HG02623 (cell line): ENCODE results near the gene B4GAT1.
"Not testable (repeated sequence)": the region's sequence is repeated elsewhere in the genome, so short reads cannot be mapped to it uniquely, and the experiment has no call there.

ENCODE experiments used
- ATAC-seq: cut with Tn5 transposase; IDR thresholded peaks from one replicate; pipeline ENCODE4 v1.9.1; 2021; ENCODE audit warnings: moderate library complexity; ENCODE audit not compliant: unreplicated experiment

The B4GAT1 gene

DNA sequence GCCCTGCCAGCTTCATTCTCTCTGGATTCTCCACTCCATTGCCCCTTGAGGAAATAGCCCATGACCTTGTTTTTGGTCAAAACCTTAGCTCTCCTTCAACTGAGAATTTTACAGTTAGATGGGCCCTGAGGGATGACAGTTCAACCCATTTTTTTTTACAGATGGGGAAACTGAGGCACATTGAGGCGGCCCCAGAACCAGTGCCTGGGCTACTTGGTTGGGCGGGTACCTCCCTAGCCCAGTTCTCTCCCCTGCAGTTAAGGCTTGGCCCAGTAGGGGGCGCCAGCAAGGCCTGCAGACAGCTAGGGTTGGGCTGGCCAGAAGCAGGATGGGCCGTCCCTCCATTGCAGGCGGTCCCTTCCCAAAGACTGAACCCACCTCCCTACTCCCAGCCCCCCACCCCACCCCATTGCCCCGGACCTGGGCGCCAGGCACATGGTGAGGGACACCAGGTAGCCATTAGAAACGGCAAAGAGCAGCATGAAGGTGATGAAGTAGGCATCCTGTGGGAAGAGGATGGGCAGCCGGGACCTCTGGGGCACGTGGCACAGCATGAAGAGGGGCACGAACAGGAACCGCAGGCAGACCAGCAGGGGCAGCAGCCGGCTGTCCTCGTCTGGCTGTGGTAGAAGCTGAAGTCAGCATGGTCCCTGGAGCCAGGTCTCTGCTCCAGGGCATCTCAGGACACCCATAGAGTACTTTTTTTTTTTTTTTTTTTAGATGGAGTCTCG is 16.5 kb upstream of the B4GAT1 start:
- ATAC-seq = no peak

DNA sequence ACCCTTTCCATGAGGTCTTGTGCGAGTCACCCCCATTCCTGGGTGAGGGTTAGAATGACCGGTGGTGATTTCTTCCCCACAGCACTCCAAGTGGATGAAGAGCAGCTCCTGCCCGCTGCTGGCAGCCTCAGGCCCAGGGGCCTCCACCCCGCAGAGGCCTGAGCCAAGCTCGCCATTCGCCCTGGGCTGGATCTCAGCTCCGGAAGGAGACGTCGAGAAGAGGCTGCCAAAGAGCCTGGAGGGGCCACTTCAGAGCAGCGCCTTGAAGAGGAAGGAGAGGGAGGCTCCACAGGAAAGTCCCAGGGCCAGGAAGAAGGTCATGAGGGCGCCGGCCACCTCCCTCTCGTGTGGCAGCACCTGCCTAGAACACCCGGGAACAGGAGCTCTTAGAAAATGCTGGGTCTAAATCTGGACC is 15.8 kb upstream of the B4GAT1 start:
- no peak for ATAC-seq

DNA sequence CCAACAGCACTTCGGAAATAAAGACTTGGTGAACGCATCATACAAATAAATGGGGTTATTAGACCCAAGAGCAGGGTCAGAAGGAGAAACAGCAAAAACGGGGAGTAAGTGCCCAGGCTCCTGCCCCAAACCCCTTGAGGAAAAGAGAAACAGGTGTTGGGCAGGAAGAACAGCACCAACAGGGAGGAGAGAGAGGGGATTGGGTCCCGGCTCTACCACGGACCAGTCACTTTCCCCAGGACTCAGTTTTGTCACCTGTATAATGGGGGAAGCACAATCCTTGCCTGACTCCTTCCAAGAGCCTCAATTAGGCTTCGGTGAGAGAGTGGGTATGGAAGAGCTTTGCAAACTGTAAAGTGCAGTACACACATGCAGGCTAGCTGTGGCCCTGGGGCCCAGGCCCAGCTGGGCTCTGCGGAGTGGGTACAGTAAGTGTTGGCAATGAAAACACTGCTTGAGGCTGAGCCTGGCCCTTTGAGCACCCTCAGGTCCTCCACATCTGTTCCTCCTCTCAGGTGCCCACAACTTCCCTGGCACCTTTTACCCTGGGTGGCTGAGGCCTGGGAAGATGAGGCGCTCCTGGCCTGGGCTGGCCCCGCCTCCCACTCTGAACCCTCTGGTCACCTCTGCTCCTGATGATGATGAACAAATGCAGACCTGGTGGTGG is 15.2 kb upstream of the B4GAT1 start:
- no peak for ATAC-seq

DNA sequence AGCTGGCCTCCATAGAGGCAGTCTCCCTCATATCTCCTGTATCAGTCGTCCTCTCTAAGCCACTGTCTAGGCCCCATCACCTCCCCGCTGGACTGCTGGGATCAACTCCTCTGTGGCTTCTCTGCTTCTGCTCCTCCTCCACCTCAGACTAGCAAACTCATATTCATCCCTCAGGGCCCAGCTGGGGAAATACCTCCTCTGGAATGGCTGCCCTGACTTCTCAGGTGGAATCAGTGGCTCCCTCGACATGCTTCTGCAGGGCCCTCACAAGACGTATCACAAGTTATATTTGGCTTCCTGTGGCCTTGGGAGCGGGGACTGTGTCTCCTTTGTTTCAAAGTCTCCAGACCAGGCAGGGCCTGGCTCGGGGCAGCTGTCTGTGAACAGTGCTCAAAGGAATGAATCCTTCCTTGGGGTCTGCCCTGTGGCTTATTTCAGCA is 14.1 kb upstream of the B4GAT1 start:
- no peak for ATAC-seq

DNA sequence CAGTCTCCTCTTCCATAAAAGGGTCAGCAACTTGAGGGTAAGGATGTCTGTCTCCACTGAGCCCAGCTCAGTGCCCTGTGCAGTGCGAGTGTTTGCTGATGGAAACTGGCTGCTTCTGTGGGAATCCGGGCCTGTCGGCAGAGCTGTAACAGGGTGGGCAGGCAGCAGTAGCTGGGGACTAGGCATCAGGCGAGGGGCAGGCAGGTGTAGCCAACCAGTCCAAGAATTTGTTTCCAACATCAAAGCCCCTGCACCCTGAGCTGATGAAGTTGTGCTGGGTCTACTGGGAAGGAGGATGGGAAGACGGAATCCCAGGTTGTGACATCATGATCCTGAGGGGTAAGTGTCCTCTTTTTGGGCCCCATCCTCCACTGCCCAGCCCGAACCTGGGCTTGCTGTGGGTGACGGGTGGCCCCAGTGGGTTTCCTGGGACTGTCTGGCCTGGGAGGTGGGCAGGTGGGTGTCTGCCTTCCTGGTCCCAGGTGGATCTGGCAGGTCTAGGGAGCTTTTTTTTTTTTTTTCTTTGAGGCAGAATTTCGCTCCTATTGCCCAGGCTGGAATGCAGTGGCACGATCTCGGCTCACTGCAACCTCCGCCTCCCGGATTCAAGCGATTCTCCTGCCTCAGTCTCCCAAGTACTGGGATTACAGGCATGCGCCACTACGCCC is 13.1 kb upstream of the B4GAT1 start:
- ATAC-seq = no peak

DNA sequence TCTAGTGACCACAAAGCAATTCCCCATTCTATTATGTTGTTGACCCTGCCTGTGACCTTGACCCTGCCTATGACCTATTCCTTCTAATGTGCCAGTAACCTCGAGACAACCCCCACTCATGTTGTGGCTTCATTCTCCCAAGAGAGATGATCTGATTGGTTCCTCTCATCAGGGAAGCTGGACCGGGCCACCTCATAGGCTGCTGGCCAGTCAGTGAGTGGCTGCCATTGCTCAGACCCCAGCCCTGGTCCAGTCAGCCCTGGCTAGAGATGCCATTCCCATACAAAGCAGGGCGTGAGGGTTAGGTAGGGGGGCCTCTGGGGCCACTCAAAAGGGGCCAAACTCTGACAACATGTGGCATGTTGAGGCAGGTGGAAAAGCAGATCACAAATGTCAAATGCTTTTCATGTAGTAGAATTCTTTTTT is 12.2 kb upstream of the B4GAT1 start:
- ATAC-seq = no peak

DNA sequence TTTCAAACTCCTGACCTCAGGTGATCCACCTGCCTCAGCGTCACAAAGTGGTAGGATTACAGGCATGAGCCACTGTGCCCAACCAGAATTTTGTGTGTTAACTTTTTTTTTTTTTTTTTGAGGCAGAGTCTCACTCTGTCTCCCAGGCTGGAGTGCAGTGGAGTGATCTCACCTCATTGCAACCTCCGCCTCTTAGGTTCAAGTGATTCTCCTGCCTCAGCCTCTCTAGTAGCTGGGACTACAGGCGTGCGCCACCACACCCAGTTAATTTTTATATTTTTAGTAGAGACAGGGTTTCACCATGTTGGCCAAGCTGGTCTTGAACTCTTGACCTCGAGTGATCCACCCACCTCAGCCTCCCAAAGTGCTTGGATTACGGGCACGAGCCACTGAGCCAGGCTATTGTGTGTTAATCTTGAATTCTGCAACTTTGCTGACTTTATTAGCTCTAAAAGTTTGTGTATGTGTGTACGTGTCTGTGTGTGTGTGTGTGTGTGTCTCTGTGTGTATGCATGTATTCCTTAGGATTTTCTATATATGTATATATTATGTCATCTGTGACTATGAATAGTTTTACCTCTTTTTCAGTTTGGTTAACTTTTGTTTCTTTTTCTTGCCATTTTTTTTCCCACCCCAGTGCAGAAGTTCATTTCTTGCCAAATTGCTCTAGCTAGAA is 3.3 kb upstream of the B4GAT1 start:
- not testable (repeated sequence) for ATAC-seq

DNA sequence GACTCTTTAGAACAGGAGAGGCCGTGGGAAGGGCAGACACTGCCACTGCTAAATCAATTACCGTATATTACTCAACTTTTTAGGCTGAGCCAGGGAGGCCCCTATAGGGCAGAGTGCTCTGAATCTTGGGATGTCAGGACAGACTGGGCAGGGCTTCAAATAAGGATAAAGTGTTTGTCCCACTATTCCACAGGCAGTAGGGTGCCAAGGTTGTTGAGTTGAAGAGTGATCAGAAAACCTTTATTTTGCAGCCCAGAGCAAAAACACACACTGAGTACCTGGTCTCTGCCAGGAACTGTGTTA is 1.6 kb upstream of the B4GAT1 start:
- no peak for ATAC-seq

DNA sequence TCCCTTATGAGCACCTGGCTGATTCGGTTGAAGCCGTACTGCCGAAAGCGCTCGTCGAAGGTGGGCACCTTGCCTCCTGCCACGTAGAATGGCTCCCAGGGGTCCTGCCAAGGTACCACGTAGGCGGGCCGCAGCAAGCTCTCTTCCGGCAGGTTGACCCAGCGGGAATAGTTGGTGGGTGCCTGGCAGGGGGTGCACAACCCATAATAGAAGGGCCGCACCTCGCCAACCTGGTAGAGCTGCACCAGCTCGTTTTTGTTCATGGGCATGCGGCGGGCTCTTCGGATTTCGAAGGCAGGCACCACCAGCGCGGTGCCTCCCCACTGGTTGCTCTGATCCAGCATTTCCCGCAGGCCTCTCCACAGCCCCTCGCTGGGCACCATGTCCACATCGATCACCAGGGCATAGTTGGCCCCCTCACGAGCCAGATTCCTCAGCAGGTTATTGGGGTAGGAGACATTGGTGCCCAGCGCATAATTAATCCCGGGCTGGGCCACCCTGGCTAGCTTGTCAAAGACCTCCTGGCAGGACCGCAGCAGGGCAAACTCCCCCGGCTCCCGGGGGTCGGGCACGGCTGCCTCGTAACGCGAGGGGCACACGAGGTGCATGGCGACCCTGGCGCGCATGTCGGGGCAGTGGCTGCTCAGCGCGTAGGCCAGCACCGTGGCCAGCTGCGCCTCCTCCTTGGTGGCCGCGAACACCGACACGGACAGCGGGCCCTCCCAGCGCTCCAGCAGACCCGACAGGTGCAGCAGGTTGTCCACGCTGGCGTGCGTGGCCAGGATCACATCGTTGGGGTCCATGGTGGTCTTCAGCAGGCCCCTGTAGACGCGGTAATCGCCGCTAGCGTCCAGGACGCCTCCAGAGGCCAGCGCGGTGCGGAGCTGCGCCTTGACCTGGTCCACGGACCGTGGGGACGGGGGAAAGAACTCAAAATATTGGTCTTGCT is 679 bp downstream of the B4GAT1 start:
- ATAC-seq = no peak

DNA sequence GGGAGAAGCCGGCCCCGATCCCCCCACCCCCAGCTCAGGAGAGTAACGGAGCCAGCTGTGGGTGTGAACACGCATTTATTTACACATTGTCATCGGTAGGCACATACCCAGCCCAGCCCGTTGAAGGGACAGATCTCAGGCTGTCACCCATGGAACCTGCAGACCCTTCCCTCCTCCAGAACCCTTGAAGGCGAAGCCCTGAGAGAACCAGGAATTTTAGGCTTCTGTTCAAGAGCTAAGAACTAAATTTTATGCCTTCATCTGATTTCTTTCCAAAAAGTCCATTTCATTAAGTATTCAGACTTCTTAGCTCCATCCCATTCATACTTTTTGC is 2.1 kb downstream of the B4GAT1 start:
- no peak for ATAC-seq

DNA sequence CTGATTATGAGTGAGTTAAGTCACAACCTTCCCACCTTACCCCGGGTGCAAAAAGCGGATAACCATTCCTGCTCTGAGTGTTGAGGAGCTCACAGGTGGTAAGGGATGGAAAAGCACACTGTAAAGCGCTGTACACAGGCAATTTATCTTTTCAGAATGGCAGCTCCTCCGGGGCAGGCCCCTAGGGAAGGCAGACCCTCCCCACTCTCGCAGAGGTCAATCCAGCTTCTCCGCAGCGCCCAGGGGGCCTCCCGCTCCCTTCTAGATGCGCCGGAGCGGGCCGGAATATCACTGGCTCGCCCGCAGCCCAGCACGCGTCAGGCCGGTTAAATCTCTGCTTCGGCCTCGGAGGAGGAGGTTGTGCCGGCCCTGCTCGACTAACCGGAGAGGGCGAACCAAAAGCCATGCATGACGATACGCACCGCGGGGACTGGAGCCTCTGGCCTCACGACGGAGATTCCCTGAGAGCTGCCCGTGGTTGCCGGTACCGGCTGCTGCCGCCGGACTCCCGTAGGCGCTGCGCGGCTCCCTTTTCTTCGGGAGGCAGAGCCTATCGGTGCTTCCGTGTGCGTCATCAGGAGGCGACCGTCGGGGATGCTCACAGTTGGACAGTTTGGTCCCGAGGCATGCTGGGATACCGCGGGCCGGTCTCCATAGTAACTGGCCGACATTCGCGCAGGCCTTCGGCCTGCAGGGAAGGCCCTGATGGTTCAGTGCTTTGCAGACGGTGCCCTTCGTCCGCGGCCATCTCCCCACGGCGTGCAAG is 2.7 kb downstream of the B4GAT1 start, which contains the start of gene BRMS1:
Gene BRMS1, minus strand, starts transcription at position 555 of the 766 bp plus-strand sequence. CDS start 2,870 bp downstream, outside the sequence.
- peak; percentile 62 for ATAC-seq

DNA sequence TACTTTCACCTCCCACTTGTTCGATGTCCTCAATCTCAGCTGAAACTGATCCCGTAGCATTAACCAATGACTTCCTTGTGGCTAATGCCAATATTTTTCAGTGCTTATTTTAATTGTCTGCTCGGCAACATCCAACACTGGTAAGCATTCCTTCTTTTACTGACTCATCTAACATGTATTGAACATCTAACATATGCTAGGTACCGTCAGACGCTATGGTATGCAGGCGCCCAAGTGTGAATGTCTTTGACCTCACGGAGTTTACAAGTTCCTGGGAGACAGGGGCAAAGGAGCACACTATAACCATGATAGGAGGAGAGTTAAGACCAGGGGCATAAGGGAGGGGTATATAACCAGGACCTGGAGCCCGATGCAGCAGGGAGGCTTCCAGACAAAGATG is 4.3 kb downstream of the B4GAT1 start:
- ATAC-seq = no peak

DNA sequence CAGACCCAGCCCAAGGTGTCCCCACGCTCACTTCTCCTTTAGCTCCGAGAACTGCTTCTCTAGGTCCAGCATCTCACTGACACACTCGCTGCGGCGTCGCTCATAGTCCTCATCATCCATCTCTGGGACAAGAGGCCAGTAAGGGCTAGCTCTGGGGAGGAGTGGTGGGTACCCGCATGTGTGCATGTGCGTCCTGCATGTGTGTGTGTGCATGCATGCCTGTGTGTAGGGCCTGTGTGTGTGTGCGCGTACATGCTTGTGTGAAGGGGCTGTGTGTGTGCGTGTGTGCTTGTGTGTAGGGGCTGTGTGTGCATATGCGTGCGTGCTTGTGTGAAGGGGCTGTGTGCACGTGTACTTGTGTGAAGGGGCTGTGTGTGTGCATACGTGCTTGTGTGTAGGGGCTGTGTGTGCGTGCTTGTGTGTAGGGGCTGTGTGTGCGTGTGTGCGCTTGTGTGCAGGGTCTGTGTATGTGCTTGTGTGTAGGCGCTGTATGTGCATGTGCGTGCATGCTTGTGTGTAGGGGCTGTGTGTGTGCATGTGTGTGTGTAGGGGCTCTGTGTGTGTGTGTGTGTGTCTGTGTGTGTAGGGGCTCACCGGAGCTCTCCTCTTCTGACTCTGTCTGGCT is 5.8 kb downstream of the B4GAT1 start:
- ATAC-seq = no peak

DNA sequence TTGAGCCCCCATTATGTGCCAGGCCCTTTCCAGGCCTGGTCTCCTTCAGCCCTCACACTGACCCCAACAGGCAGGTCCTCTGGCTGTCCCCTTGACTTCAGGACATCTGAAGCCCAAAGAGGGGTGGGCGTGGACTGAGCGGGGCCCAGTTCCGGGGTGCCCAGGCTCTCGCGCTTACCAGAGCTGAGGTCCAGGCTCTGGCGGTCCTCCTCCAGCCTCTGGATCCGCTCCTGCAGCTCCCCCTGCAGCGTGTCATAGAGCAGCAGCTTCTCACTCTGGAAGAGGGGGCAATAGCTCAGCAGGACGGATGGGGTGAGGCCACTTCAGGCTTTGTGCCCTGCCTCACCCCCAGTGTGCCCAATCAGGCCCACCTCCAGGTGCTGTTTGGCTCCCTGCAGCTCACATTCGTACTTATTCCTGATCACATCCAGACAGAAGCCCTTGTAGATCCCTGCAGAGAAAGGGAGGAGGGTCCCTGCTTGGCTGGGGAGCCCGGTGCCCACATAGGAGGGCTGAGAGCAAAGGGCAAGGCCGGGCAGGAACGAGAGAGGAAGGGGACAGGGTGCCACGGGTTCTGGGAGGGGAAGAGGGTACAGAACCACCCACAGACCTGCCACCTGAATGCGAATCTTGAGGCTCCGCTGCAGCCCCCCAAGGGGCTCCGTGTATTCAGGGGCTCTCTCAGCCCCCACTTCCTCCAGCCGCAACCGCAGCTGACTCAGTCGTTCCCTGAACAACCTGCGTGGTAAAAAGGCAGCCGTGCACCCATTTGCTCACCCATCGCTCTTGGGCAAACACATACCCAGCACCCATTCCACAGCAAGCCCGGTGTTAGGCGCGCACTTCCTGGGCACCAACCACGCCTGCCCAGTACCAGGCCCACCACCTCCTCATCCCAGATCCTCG is 6.6 kb downstream of the B4GAT1 start:
- ATAC-seq = no peak

DNA sequence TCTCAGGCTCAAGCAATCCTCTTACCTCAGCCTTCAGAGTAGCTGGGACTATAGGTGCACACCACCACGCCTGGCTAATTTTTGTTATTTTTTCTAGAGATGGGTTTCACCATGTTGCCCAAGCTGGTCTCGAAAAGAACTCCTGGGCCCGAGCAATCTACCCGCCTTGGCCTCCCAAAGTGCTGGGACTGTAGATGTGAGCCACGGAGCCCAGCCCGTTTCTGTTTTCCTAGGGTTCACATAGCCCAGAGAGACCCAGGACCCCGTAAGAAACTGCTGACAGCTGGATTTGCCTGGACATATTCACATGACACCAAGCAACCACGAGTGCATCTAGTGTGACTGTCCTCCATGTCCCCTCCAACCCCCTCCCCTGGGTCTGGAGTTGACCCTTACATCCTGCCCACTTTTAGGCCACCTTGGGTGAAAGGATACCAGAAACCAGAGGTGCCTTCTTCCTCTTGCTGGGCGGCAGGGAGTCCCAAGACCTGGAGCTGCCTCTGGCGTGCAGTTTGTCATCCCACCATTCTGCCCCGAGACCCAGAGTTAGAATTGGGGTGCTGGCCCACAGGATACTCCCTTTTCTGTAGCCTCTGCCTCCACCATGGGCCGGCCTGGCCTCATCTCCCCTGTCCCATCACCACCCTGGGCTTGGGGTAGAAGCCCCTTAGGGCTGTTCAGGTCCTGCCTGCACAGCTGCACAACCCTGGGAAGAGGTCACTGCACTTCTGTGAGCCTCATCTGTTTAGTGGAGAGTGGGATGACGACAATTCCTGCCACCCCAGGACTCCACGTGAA is 7.5 kb downstream of the B4GAT1 start:
- no peak for ATAC-seq

DNA sequence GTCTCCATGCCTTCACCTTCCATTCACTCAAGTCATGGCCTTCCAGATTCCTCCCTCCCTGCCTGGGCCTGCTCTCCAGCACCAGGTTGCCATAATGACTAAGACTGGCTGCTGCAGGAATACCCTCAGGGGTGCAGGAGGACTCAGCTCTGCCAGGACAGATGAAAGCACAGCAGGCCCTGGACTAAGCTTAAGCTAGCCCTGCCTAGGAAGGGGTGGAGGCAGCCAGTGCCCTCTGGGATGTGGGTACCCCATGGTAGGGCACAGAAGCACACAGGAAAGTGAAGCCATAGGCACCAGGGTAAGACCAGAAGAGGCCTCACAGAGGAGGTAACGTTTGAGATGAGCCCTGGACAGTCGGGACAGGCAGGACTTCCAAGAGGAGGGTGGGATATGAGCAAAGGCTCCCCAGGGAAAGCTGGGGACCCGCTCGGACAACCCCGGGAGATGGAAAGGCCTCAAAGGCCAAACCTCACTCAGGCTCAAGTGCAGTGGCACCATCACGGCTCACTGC is 8.2 kb downstream of the B4GAT1 start:
- ATAC-seq = no peak
